NB4 (cell line): ENCODE results near the gene PWP2.

ENCODE experiments used
- DNase-seq: peaks from one replicate; pipeline ENCODE4 v3.0.0; 2010; ENCODE audit warnings: low read depth
- H3K4me3 ChIP-seq: one replicate; pipeline ENCODE4 v1.5.1; 2011; ENCODE audit warnings: mild to moderate bottlenecking, low read depth, low read length, moderate library complexity
- MYC ChIP-seq: IDR thresholded peaks from 2 replicates; pipeline ENCODE4 v1.6.1; 2011; ENCODE audit warnings: low read depth, low read length
- POLR2A ChIP-seq: IDR thresholded peaks from 2 replicates; pipeline ENCODE4 v1.6.1; 2011; ENCODE audit warnings: mild to moderate bottlenecking; ENCODE audit not compliant: insufficient read length; ENCODE audit errors: extremely low read depth
- TF ChIP-seq, protein P1 (sequence below): IDR thresholded peaks from 2 replicates; pipeline ENCODE4 v1.6.1; 2011; ENCODE audit warnings: low read depth, low read length
- TF ChIP-seq, protein P2 (sequence below): IDR thresholded peaks from one replicate; pipeline ENCODE4 v1.5.1; 2012; ENCODE audit warnings: low read depth, low read length

PWP2 gene

DNA sequence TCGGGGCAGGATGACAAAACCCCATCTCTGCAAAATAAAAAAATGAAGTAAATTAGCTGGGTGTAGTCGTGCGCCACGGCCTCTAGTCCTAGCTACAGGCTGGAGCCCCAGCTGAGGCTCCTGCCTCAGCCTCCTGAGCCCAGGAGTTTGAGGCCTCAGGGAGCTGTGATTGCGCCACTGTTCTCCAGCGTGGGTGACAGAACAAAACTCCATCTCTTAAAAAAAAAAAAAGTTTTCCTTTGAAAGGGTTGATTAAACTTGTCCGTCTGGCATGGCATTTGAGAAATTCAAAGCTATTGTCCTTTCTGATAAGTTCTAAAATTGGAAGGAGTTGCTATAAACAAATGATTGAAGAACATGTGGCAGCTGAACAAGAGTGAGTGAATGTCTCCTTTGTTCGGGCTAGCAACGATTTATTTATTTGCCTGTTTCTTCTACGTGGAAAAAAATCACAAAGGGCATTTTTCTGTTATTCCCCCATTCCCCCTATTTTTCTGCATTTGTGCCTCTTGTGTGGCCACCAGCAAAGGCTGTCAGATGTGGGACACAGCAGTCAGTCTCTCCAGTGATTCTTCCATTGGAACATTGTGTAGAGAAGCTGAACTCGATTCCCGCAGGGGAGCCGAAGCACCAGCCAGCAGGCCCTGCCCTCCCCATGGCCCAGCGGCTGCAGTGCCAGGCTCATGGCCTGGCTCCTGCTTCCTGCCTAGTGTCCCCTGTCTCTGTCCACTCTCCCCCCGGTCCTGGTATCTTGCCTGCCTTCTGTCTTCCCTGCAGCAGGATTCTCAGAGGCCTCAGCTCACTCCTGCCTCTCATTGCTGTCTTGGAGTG is 21.5 kb upstream of the PWP2 start:
- TF ChIP-seq, protein P1, sequence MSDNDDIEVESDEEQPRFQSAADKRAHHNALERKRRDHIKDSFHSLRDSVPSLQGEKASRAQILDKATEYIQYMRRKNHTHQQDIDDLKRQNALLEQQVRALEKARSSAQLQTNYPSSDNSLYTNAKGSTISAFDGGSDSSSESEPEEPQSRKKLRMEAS = no peak
- TF ChIP-seq, protein P2, sequence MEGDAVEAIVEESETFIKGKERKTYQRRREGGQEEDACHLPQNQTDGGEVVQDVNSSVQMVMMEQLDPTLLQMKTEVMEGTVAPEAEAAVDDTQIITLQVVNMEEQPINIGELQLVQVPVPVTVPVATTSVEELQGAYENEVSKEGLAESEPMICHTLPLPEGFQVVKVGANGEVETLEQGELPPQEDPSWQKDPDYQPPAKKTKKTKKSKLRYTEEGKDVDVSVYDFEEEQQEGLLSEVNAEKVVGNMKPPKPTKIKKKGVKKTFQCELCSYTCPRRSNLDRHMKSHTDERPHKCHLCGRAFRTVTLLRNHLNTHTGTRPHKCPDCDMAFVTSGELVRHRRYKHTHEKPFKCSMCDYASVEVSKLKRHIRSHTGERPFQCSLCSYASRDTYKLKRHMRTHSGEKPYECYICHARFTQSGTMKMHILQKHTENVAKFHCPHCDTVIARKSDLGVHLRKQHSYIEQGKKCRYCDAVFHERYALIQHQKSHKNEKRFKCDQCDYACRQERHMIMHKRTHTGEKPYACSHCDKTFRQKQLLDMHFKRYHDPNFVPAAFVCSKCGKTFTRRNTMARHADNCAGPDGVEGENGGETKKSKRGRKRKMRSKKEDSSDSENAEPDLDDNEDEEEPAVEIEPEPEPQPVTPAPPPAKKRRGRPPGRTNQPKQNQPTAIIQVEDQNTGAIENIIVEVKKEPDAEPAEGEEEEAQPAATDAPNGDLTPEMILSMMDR = no peak
- no peak overlapping the region for H3K4me3 ChIP-seq
- DNase-seq = peak; percentile 9

DNA sequence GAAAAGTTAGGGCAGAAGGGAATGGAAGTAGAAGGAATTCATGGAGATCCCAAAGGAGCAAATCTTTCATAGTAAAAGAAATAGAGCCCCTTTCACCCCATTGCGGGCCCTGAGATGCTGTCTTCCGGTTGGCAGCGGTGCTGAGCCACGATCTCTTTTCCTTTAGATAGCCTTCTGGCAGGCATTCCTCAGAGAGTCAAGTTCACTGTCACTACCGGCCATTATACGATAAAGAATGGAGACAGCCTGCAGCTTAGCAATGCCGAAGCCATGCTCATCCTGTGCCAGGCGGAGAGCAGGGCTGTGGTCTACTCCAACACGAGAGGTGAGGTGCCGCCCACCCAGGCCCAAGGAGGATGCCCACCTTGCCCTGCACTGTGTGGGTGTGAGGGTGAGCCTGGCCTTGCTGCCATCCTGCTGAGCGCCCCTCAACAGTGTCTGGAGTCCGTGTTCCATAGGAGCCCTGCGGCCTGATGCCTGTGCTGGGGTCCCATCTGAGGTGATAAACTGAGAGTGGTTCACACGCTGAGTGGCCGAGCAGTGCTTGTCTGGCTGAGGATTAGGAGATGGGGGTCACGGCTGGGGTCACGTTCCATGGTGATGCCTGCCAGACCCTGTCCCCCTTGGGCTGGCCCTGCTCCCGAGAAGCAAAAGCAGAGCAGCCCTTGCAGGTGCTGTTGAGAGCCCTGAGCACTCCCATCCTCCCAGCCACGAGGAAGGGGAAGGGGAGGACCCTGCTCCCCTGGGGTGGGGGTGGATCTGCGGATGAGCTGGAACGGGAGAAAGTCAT is 20.4 kb upstream of the PWP2 start:
- TF ChIP-seq MYC = no peak
- TF ChIP-seq, protein P1 = no peak
- TF ChIP-seq, protein P2 = no peak
- no peak for TF ChIP-seq POLR2A
- DNase-seq = no peak
- no peak overlapping the region for H3K4me3 ChIP-seq

DNA sequence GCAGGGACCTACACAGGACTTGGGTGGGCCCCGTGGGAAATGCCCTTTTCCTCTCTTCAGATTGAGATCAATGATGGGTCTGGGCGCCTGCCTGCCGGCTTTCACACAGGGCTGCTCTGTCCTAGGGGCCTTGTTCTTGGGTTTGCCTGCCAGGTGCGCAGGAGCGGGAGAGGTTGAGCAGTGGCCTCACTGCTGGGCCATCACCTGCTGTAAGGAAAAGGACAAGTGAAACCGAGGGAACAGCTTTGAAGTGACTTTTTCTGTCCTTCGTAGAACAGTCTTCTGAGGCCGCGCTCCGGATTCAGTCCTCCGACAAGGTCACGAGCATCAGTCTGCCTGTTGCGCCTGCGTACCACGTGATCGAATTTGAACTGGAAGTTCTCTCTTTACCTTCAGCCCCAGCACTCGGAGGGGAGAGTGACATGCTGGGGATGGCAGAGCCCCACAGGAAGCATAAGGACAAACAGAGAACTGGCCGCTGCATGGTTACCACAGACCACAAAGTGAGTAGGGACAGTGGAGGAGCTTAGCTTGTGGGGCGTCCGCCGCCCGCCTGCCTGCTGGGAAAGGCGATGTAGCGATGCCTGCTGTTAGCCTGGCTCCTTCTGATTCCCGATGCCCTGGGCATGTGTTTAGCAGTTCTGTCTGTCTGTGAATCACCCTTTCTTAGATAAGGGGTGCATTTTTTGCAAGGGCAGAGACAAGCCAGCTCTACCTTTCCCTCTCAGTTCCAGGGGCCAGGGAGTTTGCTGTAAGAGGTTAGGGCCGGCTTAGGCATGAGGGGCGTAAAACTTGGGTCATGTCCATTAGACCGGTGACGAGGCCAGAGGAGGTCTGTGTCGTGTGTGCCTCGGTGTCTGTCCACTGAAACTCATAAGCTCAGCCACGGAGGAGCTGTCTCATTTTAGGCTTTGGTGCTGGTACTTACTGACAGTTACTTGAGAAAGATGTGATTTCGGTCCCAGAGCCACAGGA is 19.5 kb upstream of the PWP2 start:
- no peak for TF ChIP-seq MYC
- TF ChIP-seq POLR2A = no peak
- TF ChIP-seq, protein P1 = no peak
- DNase-seq = no peak
- H3K4me3 ChIP-seq = no peak overlapping the region

DNA sequence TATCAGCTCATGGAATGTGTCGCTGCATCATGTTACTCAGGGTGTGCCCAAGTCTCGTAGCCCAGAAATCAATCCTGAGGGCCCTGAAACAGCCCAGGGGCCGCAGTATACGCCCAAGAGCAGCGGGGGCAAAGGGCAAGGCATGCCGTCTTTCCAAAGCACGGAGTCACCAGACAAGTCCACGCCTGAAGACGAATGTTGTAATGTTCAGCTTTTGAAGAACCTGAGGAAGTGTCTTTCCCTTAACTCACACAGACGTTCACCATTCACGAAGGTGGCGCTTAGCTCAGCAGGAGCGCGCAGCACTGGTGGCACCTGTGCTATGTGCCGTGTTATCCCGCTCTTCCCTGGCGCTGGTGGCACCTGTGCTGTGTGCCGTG is 18.8 kb upstream of the PWP2 start:
- no peak for TF ChIP-seq MYC
- TF ChIP-seq, protein P1 = no peak
- TF ChIP-seq POLR2A = no peak
- TF ChIP-seq, protein P2 = no peak

DNA sequence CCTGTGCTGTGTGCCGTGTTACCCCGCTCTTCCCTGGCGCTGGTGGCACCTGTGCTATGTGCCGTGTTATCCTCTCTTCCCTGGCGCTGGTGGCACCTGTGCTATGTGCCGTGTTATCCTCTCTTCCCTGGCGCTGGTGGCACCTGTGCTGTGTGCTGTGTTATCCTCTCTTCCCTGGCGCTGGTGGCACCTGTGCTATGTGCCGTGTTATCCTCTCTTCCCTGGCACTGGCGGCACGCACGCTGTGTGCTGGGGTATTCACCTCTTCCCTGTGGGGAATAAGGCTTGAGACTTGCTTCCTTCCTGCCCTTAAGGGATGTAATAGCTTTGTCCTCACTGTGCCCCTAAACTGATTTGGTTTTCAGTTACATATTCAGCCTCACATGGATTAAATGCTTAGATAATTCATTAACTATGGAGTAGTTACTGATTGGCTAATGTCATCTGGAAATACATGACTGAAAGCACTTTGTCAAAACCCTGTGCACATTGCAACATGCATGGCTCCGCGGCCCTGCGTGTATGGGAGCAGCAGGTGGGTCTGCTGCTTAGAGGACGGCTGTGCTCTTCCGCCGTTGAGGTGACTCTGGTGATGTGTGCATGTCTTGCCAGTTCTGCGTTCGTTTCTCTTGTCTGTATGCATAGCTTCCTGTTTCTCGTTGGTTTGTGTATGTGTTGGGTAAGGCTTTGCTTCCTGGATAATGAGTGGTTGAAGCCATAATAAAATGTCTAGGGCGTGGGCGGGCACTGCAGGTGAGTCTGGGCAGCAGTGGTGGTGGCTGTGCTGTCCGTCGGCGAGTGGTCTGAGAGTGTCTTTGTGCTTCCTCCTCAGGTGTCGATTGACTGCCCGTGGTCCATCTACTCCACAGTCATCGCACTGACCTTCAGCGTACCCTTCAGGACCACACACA is 17.9 kb upstream of the PWP2 start:
- no peak for TF ChIP-seq MYC
- TF ChIP-seq, protein P2 = no peak
- TF ChIP-seq POLR2A = no peak
- TF ChIP-seq, protein P1 = no peak
- DNase-seq = peak; percentile 8
- no peak overlapping the region for H3K4me3 ChIP-seq

More for the DNA sequence above, 18.8 kb upstream of the PWP2 start:
- DNase-seq = no peak
- no peak overlapping the region for H3K4me3 ChIP-seq
